BLaER1 treated with 17β-estradiol and CSF1 and Interleukin-3, amounts not matched to agents 10 nM and 100 nM (cell line): ENCODE measurements around the gene CLIC4.
"Not testable (repeated sequence)": the region's sequence is repeated elsewhere in the genome, so short reads cannot be mapped to it uniquely, and the experiment has no call there.

Experiments
- H3K27ac ChIP-seq, 11 experiments: shearing (Covaris generic); formaldehyde crosslinking; 2 replicates each; pipeline ENCODE4 v1.8.1; 2022
- H3K27me3 ChIP-seq, 11 experiments: shearing (Covaris generic); formaldehyde crosslinking; 2 replicates each; pipeline ENCODE4 v1.8.1; 2022
- H3K36me3 ChIP-seq, 11 experiments: shearing (Covaris generic); formaldehyde crosslinking; 2 replicates each; pipeline ENCODE4 v1.8.1; 2022
- H3K4me1 ChIP-seq, 10 experiments: shearing (Covaris generic); formaldehyde crosslinking; 2 replicates each; pipeline ENCODE4 v1.8.1; 2022
- H3K4me2 ChIP-seq, 11 experiments: shearing (Covaris generic); formaldehyde crosslinking; 2 replicates each; pipeline ENCODE4 v1.8.1; 2022
- H3K4me3 ChIP-seq, 10 experiments: shearing (Covaris generic); formaldehyde crosslinking; 2 replicates each; pipeline ENCODE4 v1.8.1; 2022
- H3K9ac ChIP-seq, 11 experiments: shearing (Covaris generic); formaldehyde crosslinking; 2 replicates each; pipeline ENCODE4 v1.8.1; 2022
- H3K9me3 ChIP-seq, 11 experiments: shearing (Covaris generic); formaldehyde crosslinking; replicated peaks in 1 of 11; 2 replicates each; pipeline ENCODE4 v1.8.1; 2022
- H4K20me1 ChIP-seq, 11 experiments: shearing (Covaris generic); formaldehyde crosslinking; 2 replicates each; pipeline ENCODE4 v1.8.1; 2022
- Cebpa-rat ChIP-seq, 11 experiments: shearing (Covaris generic); IDR thresholded peaks; 2 replicates each; pipeline ENCODE4 v1.8.1; 2022

Gene CLIC4

GRCh38 chr1:24805534-24806301 is 60.5 kb downstream of the CLIC4 start:
- H3K27me3 ChIP-seq, result no peaks in the 10 kb centered on the region
- peak overlapping the region in 3 of 11 experiments; percentile 29 to 37 (median 33); a peak in 5 of 22 replicates for H3K4me2 ChIP-seq
- H3K9me3 ChIP-seq, result peaks cover 0 to 8% (median 0%) of the 10 kb centered on the region in 11 experiments; a peak in 5 of 22 replicates
- H3K4me1 ChIP-seq, result peaks cover 21 to 72% (median 31%) of the 10 kb centered on the region in 10 experiments
- H4K20me1 ChIP-seq, result peaks cover 0 to 68% (median 0%) of the 10 kb centered on the region in 11 experiments; a peak in 8 of 22 replicates
- H3K27ac ChIP-seq, result no peak overlapping the region
- no peak for TF ChIP-seq Cebpa-rat (IDR thresholded peaks at IDR 0.05)
- peaks cover 0 to 62% (median 38%) of the 10 kb centered on the region in 11 experiments; a peak in 19 of 22 replicates for H3K36me3 ChIP-seq
- H3K4me3 ChIP-seq, result no peak overlapping the region
- H3K9ac ChIP-seq, result no peak overlapping the region

GRCh38 chr1:24806588-24806987 is 61.3 kb downstream of the CLIC4 start:
- Histone ChIP-seq H3K9ac (no peak overlapping the region), H3K4me1 (peaks cover 15 to 64% (median 23%) of the 10 kb centered on the region in 10 experiments), H3K9me3 (peaks cover 0 to 8% (median 0%) of the 10 kb centered on the region in 11 experiments; a peak in 5 of 22 replicates), H3K27me3 (no peaks in the 10 kb centered on the region), H3K27ac (no peak overlapping the region), H4K20me1 (peaks cover 0 to 73% (median 4%) of the 10 kb centered on the region in 11 experiments; a peak in 9 of 22 replicates), H3K4me2 (0 out of 22 replicates have a peak overlapping the region, but pooled peaks of 1 of the 11 experiments have one; percentile 22), H3K4me3 (no peak overlapping the region), H3K36me3 (peaks cover 0 to 67% (median 39%) of the 10 kb centered on the region in 11 experiments; a peak in 19 of 22 replicates)
- no peak for TF ChIP-seq Cebpa-rat (IDR thresholded peaks at IDR 0.05)

GRCh38 chr1:24811494-24811893 is 66.2 kb downstream of the CLIC4 start:
- H3K4me3 ChIP-seq, H3K27me3 ChIP-seq, H3K9ac ChIP-seq, H3K27ac ChIP-seq, H3K4me2 ChIP-seq: not testable (repeated sequence)
- H3K36me3 ChIP-seq, result peaks cover 32 to 75% (median 61%) of the 10 kb centered on the region in 11 experiments
- peaks cover 11 to 24% (median 18%) of the 10 kb centered on the region in 10 experiments for H3K4me1 ChIP-seq
- peaks cover 0 to 26% (median 19%) of the 10 kb centered on the region in 11 experiments; a peak in 18 of 22 replicates for H3K9me3 ChIP-seq
- peaks cover 0 to 60% (median 5%) of the 10 kb centered on the region in 11 experiments; a peak in 9 of 22 replicates for H4K20me1 ChIP-seq

DNA sequence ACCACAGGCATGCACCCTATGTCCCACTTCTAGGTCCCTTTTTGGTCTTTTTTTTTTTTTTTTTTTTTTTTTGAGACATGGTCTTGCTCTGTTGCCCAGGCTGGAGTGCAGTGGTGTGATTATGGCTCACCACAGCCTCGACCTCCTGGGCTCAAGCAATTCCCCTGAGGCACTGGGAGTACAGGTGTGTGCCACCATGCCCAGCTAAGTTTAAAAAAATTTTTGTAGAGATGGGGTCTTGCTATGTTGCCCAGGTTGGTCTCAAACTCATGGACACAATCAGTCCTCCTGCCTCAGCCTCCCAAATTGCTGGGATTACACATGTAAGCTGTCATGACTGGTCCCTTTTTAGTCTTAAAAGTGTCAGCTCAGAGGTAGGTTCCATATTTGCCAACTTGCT is 75.0 kb downstream of the CLIC4 start:
- Histone ChIP-seq H3K9me3 (peaks cover 0 to 21% (median 18%) of the 10 kb centered on the region in 11 experiments; a peak in 18 of 22 replicates), H4K20me1 (peaks cover 0 to 74% (median 12%) of the 10 kb centered on the region in 11 experiments; a peak in 15 of 22 replicates), H3K36me3 (peaks cover 29 to 51% (median 42%) of the 10 kb centered on the region in 11 experiments), H3K4me1 (peaks cover 28 to 39% (median 35%) of the 10 kb centered on the region in 10 experiments)
- H3K4me3 ChIP-seq, H3K9ac ChIP-seq, H3K27me3 ChIP-seq, H3K4me2 ChIP-seq, H3K27ac ChIP-seq: not testable (repeated sequence)

- Histone ChIP-seq H3K4me1 (peaks cover 50 to 65% (median 59%) of the 10 kb centered on the region in 10 experiments), H3K9me3 (no peaks in the 10 kb centered on the region), H3K27me3 (no peaks in the 10 kb centered on the region), H3K36me3 (peaks cover 9 to 43% (median 25%) of the 10 kb centered on the region in 11 experiments; a peak in 21 of 22 replicates), H4K20me1 (peaks cover 0 to 92% (median 28%) of the 10 kb centered on the region in 11 experiments; a peak in 15 of 22 replicates), H3K4me3 (no peak overlapping the region), H3K27ac (peak overlapping the region in 7 of 11 experiments; percentile 21 to 70 (median 37); a peak in 10 of 22 replicates), H3K9ac (peak overlapping the region in 3 of 11 experiments; percentile 3 to 32 (median 26); a peak in 3 of 22 replicates), H3K4me2 (peak overlapping the region; percentile 28 to 70 (median 62))
- TF ChIP-seq Cebpa-rat (IDR thresholded peaks at IDR 0.05), result 0 out of 22 replicates have a peak, but pooled peaks of 2 of the 11 experiments have one; percentile 19 to 24
Measured at GRCh38 chr1:24822887-24823286, 77.6 kb downstream of the CLIC4 start.

GRCh38 chr1:24823486-24823885 is 78.2 kb downstream of the CLIC4 start:
- H3K4me3 ChIP-seq, H3K9me3 ChIP-seq, H3K27me3 ChIP-seq: not testable (repeated sequence)
- Histone ChIP-seq H3K9ac (peak overlapping the region in 3 of 11 experiments; percentile 3 to 32 (median 26); a peak in 2 of 22 replicates), H3K27ac (peak overlapping the region in 7 of 11 experiments; percentile 21 to 70 (median 37); a peak in 10 of 22 replicates), H3K36me3 (peaks cover 4 to 37% (median 19%) of the 10 kb centered on the region in 11 experiments; a peak in 20 of 22 replicates), H4K20me1 (peaks cover 0 to 91% (median 29%) of the 10 kb centered on the region in 11 experiments; a peak in 15 of 22 replicates), H3K4me1 (peaks cover 56 to 71% (median 65%) of the 10 kb centered on the region in 10 experiments), H3K4me2 (peak overlapping the region in 8 of 11 experiments; percentile 20 to 70 (median 66); a peak in 13 of 22 replicates)

DNA sequence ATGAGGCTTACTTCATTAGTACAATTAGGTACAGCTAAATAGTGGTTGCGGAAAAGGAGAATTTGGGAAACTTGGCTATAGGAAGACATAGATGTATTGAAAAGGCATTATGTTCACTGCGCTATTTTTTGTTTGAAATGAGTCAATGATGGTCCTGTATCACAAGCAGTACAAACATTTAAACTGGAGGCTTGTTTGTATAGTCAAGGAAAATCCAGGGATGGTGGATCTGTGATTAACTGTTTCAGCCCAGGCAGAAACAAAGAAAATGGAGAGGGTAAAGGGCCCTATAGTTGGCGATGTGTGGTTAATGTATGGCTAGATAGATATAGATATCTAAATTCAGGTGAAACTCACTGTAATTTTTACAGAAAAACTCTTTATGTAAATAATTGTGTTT is 79.9 kb downstream of the CLIC4 start:
- Histone ChIP-seq H3K36me3 (peaks cover 0 to 27% (median 11%) of the 10 kb centered on the region in 11 experiments; a peak in 10 of 22 replicates), H3K4me2 (peak overlapping the region in 2 of 11 experiments; percentile 57 to 62; a peak in 4 of 22 replicates), H3K27ac (no peak overlapping the region), H3K9ac (no peak overlapping the region), H3K4me3 (no peak overlapping the region), H3K27me3 (no peaks in the 10 kb centered on the region), H3K9me3 (no peaks in the 10 kb centered on the region), H4K20me1 (peaks cover 0 to 95% (median 42%) of the 10 kb centered on the region in 11 experiments; a peak in 16 of 22 replicates), H3K4me1 (peaks cover 66 to 84% (median 75%) of the 10 kb centered on the region in 10 experiments)
- no peak for TF ChIP-seq Cebpa-rat (IDR thresholded peaks at IDR 0.05)

DNA sequence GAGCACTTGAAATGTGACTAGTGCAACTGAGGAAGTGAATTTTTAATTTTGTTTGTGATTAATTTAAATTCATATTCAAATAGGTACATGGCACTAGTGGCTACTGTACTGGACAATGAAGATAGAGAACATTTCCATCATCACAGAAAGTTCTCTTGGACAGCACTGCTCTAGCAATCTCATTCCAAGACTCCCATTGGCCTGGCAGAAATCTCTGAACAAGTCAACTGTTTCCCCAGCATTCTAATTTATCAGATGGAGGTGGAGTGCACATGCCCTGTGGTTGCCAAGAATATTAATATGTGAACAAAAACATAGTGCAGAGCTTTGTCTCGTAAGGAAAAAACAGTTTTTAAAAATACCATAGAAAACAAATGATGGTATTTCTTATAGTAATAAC is 81.3 kb downstream of the CLIC4 start:
- H3K4me2 ChIP-seq, result peak overlapping the region; percentile 0 to 81 (median 30); a peak in 15 of 22 replicates
- no peak for TF ChIP-seq Cebpa-rat (IDR thresholded peaks at IDR 0.05)
- no peak overlapping the region for H3K9ac ChIP-seq
- H3K4me3 ChIP-seq, result no peak overlapping the region
- H4K20me1 ChIP-seq, result peaks cover 7 to 98% (median 47%) of the 10 kb centered on the region in 11 experiments; a peak in 20 of 22 replicates
- no peaks in the 10 kb centered on the region for H3K27me3 ChIP-seq
- H3K4me1 ChIP-seq, result peaks cover 64 to 86% (median 77%) of the 10 kb centered on the region in 10 experiments
- no peak overlapping the region for H3K27ac ChIP-seq
- H3K36me3 ChIP-seq, result peaks cover under 1 to 19% (median 11%) of the 10 kb centered on the region in 11 experiments; a peak in 11 of 22 replicates
- H3K9me3 ChIP-seq, result no peaks in the 10 kb centered on the region
